Measurements from ENCODE around the gene CC2D1A.

- no peak for TF ChIP-seq CTCF (IDR thresholded peaks at IDR 0.05 in 4 of 5, conservative IDR thresholded peaks at IDR 0.05 in 1 of 5)
- no peak for TF ChIP-seq POLR2A (IDR thresholded peaks at IDR 0.05)
Measured at GRCh38 chr19:13896227-13896626, 9.8 kb upstream of the CC2D1A start.
